ENCODE measurements around the gene PPM1L.

GRCh38 chr3:161126495-161126894 lies 370.5 kb downstream of the PPM1L start:
- TF ChIP-seq CTCF (conservative IDR thresholded peaks at IDR 0.05; ENCODE audit: low read depth, low read length) = no peak
- no peak for TF ChIP-seq EZH2 (IDR thresholded peaks at IDR 0.05; ENCODE audit: borderline replicate concordance, low read depth, low read length, poor library complexity, severe bottlenecking)
